ENCODE measurements around the gene USP31. TPM values are rescaled to one million over a fixed set of nuclear protein-coding genes. Genes with fewer than 3 reads are reported as not detected.

USP31 gene
- total and polyA plus RNA-seq, 2 of the 13 experiments (the other 11 are each of a cell fraction or from before 2014, with no cell fraction given), result 22.5 to 23.3 TPM

- TF ChIP-seq ZNF484 (CRISPR knock-in tag; IDR thresholded peaks at IDR 0.05; ENCODE audit: borderline replicate concordance, low read depth) (no peak), SIX1 (CRISPR knock-in tag; IDR thresholded peaks at IDR 0.05; ENCODE audit: borderline replicate concordance) (no peak), PAWR (CRISPR knock-in tag; IDR thresholded peaks at IDR 0.05; ENCODE audit: borderline replicate concordance) (no peak), ZFP36L2 (CRISPR knock-in tag; IDR thresholded peaks at IDR 0.05) (no peak), MYNN (CRISPR knock-in tag; IDR thresholded peaks at IDR 0.05; ENCODE audit: low read depth) (0 out of 2 replicates have a peak, but pooled peaks have one; percentile 80), ATF4 (CRISPR knock-in tag; IDR thresholded peaks at IDR 0.05) (no peak), CERS6 (CRISPR knock-in tag; IDR thresholded peaks at IDR 0.05) (no peak), SP2 (CRISPR knock-in tag; IDR thresholded peaks at IDR 0.05) (peak; percentile 58; the same call in 1 of the 2 replicates), EP300 (IDR thresholded peaks at IDR 0.05; ENCODE audit: low read depth in 2 of 2, low read length in 2 of 2) (no peak; a peak in 1 of 4 replicates), EP300 (CRISPR knock-in tag; IDR thresholded peaks at IDR 0.05; ENCODE audit: borderline replicate concordance) (no peak; the same call in 1 of the 2 replicates), THAP11 (CRISPR knock-in tag; IDR thresholded peaks at IDR 0.05) (peak; percentile 92), ZNF598 (CRISPR knock-in tag; IDR thresholded peaks at IDR 0.05; ENCODE audit: borderline replicate concordance) (peak; percentile 96; the same call in 1 of the 2 replicates), RCOR2 (CRISPR knock-in tag; IDR thresholded peaks at IDR 0.05) (0 out of 2 replicates have a peak, but pooled peaks have one; percentile 59), ZBTB46 (CRISPR knock-in tag; IDR thresholded peaks at IDR 0.05; ENCODE audit: borderline replicate concordance) (no peak), FOSL1 (CRISPR knock-in tag; IDR thresholded peaks at IDR 0.05; ENCODE audit: borderline replicate concordance) (no peak), HMGA1 (CRISPR knock-in tag; conservative IDR thresholded peaks at IDR 0.05) (no peak), ZMAT5 (CRISPR knock-in tag; IDR thresholded peaks at IDR 0.05; ENCODE audit: borderline replicate concordance, low read depth) (no peak), NAIF1 (CRISPR knock-in tag; IDR thresholded peaks at IDR 0.05; ENCODE audit: borderline replicate concordance) (no peak), ZNF530 (CRISPR knock-in tag; IDR thresholded peaks at IDR 0.05; ENCODE audit: low read depth) (no peak), FOXP4 (CRISPR knock-in tag; IDR thresholded peaks at IDR 0.05) (peak; percentile 65; the same call in 1 of the 2 replicates), GATA4 (IDR thresholded peaks at IDR 0.05; ENCODE audit: borderline replicate concordance, low read depth) (no peak), ZNF510 (CRISPR knock-in tag; IDR thresholded peaks at IDR 0.05; ENCODE audit: low read depth) (0 out of 2 replicates have a peak, but pooled peaks have one; percentile 70), ZNF570 (CRISPR knock-in tag; IDR thresholded peaks at IDR 0.05; ENCODE audit: borderline replicate concordance) (no peak), ZBTB42 (CRISPR knock-in tag; IDR thresholded peaks at IDR 0.05) (no peak)
These were observed at the start of gene USP31 (continued) for GRCh38 chr16:23149267-23149992.

Measured in HepG2 (cell line).